NCI-H82 (cell line): ENCODE measurements around the gene NAA30.

ENCODE experiments used
- DNase-seq: peaks from one replicate; lab custom pipeline; 2025; lab: John Stamatoyannopoulos, UW

NAA30 gene

GRCh38 chr14:57392830-57393229 lies 2.4 kb downstream of the NAA30 start:
- DNase-seq, result no peak

GRCh38 chr14:57400556-57401494 lies 10.4 kb downstream of the NAA30 start:
- no peak for DNase-seq

- no peak for DNase-seq
These were observed 11.1 kb downstream of the NAA30 start for GRCh38 chr14:57401501-57401900.

GRCh38 chr14:57402173-57402852 lies 11.9 kb downstream of the NAA30 start:
- DNase-seq, result no peak

GRCh38 chr14:57403521-57403864 lies 13.1 kb downstream of the NAA30 start:
- no peak for DNase-seq

- no peak for DNase-seq
These were observed 15.2 kb downstream of the NAA30 start for GRCh38 chr14:57405562-57405961.

- DNase-seq, result no peak
These were observed 17.7 kb downstream of the NAA30 start for GRCh38 chr14:57408037-57408436.

GRCh38 chr14:57408634-57409033 lies 18.2 kb downstream of the NAA30 start:
- no peak for DNase-seq

GRCh38 chr14:57412341-57412740 lies 22.0 kb downstream of the NAA30 start:
- DNase-seq, result no peak

GRCh38 chr14:57413849-57414248 lies 23.5 kb downstream of the NAA30 start:
- no peak for DNase-seq

GRCh38 chr14:57417228-57417627 lies 26.8 kb downstream of the NAA30 start:
- no peak for DNase-seq

- no peak for DNase-seq
These were observed 28.6 kb downstream of the NAA30 start for GRCh38 chr14:57418999-57419398.

GRCh38 chr14:57420033-57420432 lies 29.6 kb downstream of the NAA30 start:
- no peak for DNase-seq

GRCh38 chr14:57420986-57421385 lies 30.6 kb downstream of the NAA30 start:
- DNase-seq, result no peak

- DNase-seq, result no peak
These were observed 45.5 kb downstream of the NAA30 start for GRCh38 chr14:57435923-57436322.

GRCh38 chr14:57461777-57462320 lies 71.5 kb downstream of the NAA30 start:
- no peak for DNase-seq

GRCh38 chr14:57462551-57462950 lies 72.2 kb downstream of the NAA30 start:
- DNase-seq, result no peak

GRCh38 chr14:57464008-57464730 lies 73.8 kb downstream of the NAA30 start:
- DNase-seq, result no peak
